Mucosa of rectum (tissue), 2 donors: Measurements from ENCODE around the gene REXO5.

Experiments
- H3K27ac ChIP-seq, 2 donors: one replicate each; pipeline ENCODE4 v1.7.0; 2013; ENCODE audit warnings: inconsistent platforms in 2 of 2, low read depth in 2 of 2, low read length in 2 of 2
- H3K27me3 ChIP-seq, 2 donors: one replicate each; pipeline ENCODE4 v1.7.0; 2013; ENCODE audit warnings: low read length in 2 of 2; ENCODE audit not compliant: control insufficient read depth in 2 of 2, insufficient read depth in 2 of 2
- H3K36me3 ChIP-seq, 2 donors: one replicate each; pipeline ENCODE4 v1.7.0; 2013; ENCODE audit warnings: low read length in 2 of 2; ENCODE audit not compliant: control insufficient read depth in 2 of 2, insufficient read depth in 2 of 2
- H3K4me1 ChIP-seq, 2 donors: one replicate each; pipeline ENCODE4 v1.7.0; 2013; ENCODE audit warnings: low read length in 2 of 2, mild to moderate bottlenecking in 1 of 2; ENCODE audit not compliant: control insufficient read depth in 2 of 2, insufficient read depth in 2 of 2
- H3K4me3 ChIP-seq, 2 donors: one replicate each; pipeline ENCODE4 v1.7.0; 2013; ENCODE audit warnings: low read length in 2 of 2
- H3K9ac ChIP-seq, 2 donors: one replicate each; pipeline ENCODE4 v1.7.0; 2013; ENCODE audit warnings: low read length in 2 of 2, low read depth in 1 of 2, mild to moderate bottlenecking in 1 of 2
- H3K9me3 ChIP-seq, 2 donors: one replicate each; pipeline ENCODE4 v1.7.0; 2013; ENCODE audit warnings: low read length in 2 of 2; ENCODE audit not compliant: control insufficient read depth in 2 of 2
- donor health status: healthy.
- donor health status: Normal muscosa, but diverticular disease.

REXO5 gene

DNA sequence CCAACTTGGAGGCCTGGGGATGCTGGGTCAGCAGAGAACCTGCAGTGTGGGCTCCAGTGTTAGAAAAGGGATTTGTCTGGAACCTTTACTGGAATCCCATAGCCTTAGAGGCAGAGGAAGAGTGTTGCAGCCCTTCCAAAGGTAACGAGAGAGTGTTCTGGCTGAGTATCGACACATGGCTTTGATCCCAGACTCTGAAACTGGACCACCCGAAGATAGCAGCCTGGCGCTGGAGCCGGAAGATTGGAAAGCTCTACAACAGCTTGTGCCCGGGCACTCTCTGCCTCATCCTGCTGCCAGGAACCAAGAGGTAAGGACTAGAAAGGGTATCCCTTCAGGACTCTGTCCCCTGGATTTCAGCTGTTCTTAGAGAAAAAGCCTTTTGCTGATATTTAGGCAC lies 39.7 kb downstream of the REXO5 start:
- peaks cover 0 to 4% of the 10 kb centered on the region in 2 donors for H3K36me3 ChIP-seq
- H3K4me1 ChIP-seq, result peaks cover 3 to 4% of the 10 kb centered on the region in 2 donors
- H3K27me3 ChIP-seq, result no peaks in the 10 kb centered on the region
- H3K9ac ChIP-seq, result no peak overlapping the region
- H3K4me3 ChIP-seq, result no peak overlapping the region
- H3K9me3 ChIP-seq, result no peaks in the 10 kb centered on the region
- H3K27ac ChIP-seq, result no peak overlapping the region

DNA sequence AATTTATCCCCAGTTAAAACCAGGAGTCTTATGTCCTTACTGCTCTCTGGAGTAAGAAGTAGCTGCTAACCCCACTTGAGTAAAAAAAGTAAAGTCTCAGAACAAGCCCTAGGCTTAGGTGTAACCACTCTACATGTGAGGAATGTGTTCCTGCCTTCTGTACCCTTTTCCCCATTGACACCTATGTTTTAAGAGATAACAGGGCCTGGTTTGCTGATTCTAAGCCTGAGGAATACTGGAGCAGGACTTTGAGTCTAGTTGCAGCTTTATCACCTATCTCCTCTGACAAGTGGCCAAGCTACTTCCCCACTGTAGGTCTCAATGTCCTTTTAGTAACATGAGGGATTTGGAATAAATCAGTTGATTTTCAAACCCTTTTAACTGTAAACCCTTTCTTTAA lies 40.2 kb downstream of the REXO5 start:
- peaks cover 0 to 4% of the 10 kb centered on the region in 2 donors for H3K36me3 ChIP-seq
- no peak overlapping the region for H3K4me3 ChIP-seq
- no peaks in the 10 kb centered on the region for H3K9me3 ChIP-seq
- peaks cover 3 to 8% of the 10 kb centered on the region in 2 donors for H3K4me1 ChIP-seq
- H3K9ac ChIP-seq, result no peak overlapping the region
- H3K27me3 ChIP-seq, result no peaks in the 10 kb centered on the region
- H3K27ac ChIP-seq, result no peak overlapping the region

DNA sequence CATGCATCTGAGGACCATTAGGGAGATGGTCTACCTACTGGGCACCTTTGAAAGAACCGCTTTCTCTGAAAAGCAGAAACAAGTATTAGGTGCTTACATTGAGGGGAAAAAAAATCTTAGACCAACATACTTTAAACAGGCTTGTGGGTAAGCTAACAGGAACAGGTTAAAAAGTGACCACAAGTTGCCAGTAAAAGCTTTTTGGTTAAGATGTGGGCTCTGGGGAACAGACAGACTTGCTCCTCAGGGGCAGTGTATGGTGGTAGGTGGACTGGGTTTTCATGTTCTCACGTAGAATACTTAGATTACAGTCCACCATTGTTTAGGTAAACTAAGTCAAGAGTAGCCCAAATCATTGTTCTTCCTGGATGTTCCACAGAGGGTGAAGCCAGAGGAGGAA lies 41.2 kb downstream of the REXO5 start:
- H3K27ac ChIP-seq, result no peak overlapping the region
- H3K27me3 ChIP-seq, result no peaks in the 10 kb centered on the region
- H3K36me3 ChIP-seq, result peaks cover 0 to 4% of the 10 kb centered on the region in 2 donors
- no peak overlapping the region for H3K4me3 ChIP-seq
- no peaks in the 10 kb centered on the region for H3K9me3 ChIP-seq
- no peak overlapping the region for H3K9ac ChIP-seq
- H3K4me1 ChIP-seq, result peaks cover 3 to 12% of the 10 kb centered on the region in 2 donors

DNA sequence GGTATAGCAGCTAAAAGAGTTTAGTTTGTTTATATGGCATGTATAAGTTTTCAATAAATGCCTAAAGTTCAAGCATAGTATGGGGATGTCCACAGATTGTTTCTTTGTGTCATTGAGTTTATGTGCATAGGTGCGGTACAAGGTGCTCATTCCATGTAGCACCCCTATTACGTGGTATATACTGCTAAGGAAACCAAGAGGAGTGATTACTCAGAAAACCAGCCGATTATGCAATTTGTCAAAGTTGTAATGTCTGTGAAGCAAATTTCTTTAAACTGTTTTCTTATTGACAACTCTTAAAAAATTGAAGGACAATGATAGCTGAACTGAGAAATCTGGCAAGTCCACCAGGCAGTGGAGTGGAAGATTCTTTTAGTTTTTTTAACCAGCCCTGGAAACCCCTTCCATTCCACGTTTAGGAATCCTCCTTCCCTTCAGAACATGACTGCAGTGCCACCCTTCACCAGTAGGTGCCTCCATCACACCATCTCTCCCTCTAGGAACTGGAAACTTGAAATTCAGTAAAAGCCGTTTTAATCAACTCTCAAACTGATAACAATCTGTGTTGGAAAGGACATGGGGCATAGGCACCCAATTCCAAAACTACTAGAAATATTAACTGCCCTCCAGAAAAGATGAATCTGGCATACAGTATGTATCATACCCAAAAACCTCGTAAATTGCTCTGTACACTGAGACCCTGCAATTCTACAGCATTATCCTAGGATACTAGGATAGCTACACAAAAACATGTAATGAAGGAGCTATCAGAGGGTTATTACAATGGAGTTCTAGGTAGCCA lies 43.5 kb downstream of the REXO5 start:
- peaks cover 3 to 12% of the 10 kb centered on the region in 2 donors for H3K4me1 ChIP-seq
- no peaks in the 10 kb centered on the region for H3K9me3 ChIP-seq
- peaks cover 0 to 4% of the 10 kb centered on the region in 2 donors for H3K36me3 ChIP-seq
- H3K4me3 ChIP-seq, result no peak overlapping the region
- H3K27ac ChIP-seq, result no peak overlapping the region
- H3K9ac ChIP-seq, result no peak overlapping the region
- H3K27me3 ChIP-seq, result no peaks in the 10 kb centered on the region

DNA sequence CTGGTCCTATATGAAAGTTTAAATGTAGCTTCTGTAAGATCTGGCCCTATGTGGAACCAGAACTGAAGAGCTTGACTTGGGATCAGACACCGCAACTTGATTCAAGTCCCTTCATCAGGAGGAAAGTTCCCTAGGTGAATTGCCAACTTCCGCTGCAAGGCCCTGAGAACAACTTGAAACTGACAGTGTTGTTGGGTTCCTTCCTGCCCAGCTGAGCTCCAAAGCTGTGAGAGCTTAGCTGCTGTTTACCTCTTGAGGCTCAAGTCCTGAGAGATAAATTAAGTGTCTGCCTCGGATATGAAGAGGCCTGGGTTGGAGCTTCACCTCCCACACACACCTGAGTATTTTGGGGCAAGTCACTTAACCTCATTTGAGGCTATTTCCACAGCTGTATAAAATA lies 44.7 kb downstream of the REXO5 start:
- Histone ChIP-seq H3K9ac (no peak overlapping the region), H3K27me3 (no peaks in the 10 kb centered on the region), H3K4me1 (peaks cover 3 to 12% of the 10 kb centered on the region in 2 donors), H3K9me3 (no peaks in the 10 kb centered on the region), H3K4me3 (no peak overlapping the region), H3K27ac (peak overlapping the region in 1 of 2 donors; percentile 45), H3K36me3 (peaks cover 7 to 8% of the 10 kb centered on the region in 2 donors)

DNA sequence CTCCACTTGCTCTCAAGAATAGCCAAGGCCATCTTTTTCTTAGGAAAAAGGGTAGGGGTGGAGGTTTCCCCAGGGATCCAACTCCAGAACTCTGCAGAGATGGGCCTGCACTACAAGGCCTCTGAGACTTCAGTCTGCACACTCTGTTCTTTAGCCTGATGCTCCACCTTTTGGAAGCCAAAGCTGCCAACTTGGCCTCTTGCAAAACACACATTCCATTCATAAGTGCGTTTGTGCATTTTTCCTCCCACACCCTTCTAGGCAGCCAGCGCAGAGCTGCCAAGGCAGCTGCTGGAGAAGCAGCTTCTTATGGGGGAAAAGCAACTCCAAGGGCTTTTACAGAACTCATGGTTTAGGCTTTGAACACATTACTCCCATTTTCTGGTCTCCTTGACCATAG lies 45.3 kb downstream of the REXO5 start:
- H3K4me3 ChIP-seq, result no peak overlapping the region
- peaks cover 6 to 7% of the 10 kb centered on the region in 2 donors for H3K36me3 ChIP-seq
- no peaks in the 10 kb centered on the region for H3K27me3 ChIP-seq
- no peak overlapping the region for H3K9ac ChIP-seq
- no peaks in the 10 kb centered on the region for H3K9me3 ChIP-seq
- peaks cover 3 to 12% of the 10 kb centered on the region in 2 donors for H3K4me1 ChIP-seq
- H3K27ac ChIP-seq, result no peak overlapping the region

DNA sequence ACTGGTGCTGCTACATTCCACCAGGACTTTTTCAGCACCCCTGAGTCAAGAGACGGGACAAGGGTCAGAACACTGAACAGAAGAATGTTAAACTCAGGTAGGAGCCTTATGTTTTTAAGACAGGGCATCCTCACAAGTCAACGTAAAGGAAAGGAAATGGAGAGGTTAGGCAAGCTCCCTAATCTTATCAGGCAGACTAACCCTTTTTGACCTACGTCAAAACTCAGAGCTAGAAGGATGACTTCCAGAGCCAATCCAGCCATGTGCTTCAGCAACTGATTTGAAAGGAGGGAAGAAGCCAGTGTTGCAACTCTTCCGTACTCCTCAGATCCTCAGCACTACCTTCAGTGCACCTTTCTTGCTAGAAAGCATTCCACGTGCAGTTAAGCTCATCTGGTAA lies 46.8 kb downstream of the REXO5 start:
- Histone ChIP-seq H3K36me3 (peaks cover 4 to 7% of the 10 kb centered on the region in 2 donors), H3K4me1 (peaks cover 3 to 12% of the 10 kb centered on the region in 2 donors), H3K9ac (no peak overlapping the region), H3K27ac (no peak overlapping the region), H3K27me3 (no peaks in the 10 kb centered on the region), H3K4me3 (no peak overlapping the region), H3K9me3 (no peaks in the 10 kb centered on the region)

DNA sequence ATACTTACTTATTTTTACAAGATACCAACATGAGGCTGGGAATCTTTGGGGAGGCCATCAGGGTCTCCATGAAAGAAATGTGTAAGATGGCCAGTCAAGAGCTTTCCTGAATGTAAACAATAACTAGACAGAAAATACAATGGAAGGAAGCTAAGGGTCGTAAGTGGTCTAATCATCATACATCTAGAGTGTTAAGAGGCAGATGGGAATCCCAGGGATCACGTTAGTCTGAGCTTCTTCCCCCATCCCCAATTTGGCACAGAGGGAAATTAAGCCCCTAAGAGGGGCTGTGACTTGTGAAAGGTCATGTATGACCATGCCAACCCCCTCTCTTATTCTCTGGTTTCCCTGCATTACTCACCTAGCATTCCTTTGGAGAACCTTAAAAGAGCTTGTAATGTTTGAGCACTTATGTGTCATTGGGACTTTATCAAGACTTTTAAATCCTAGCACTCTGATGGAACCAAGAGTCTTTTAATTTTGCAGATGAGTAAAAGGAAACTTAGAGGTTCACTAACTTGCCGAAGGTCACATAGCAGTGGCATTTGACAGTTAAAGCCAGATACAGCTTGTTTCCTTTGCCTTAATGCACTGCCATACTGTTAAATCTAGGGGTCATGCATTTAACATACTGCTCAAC lies 47.8 kb downstream of the REXO5 start:
- Histone ChIP-seq H3K4me1 (peaks cover 3 to 12% of the 10 kb centered on the region in 2 donors), H3K4me3 (no peak overlapping the region), H3K9ac (no peak overlapping the region), H3K36me3 (peaks cover 4 to 7% of the 10 kb centered on the region in 2 donors), H3K27ac (no peak overlapping the region), H3K9me3 (no peaks in the 10 kb centered on the region), H3K27me3 (no peaks in the 10 kb centered on the region)

DNA sequence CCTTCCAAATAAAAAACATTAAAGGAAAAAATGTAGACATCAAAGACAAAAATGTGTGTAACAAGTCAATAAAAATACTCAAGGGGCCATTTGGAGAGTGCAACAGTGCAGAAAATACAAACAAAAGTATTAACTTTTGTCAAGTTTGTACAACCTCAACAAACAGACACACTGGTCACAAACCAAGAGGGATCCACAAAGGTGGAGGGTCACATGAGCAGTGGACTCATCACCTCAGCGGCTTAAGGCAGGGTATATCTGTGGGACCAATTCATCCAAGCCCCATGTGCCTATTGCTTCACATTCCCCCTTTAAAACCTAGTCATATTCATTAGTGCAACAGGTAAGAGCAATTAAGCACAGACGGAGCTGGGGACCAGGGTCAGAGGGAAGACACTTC lies 48.6 kb downstream of the REXO5 start:
- Histone ChIP-seq H3K27me3 (no peaks in the 10 kb centered on the region), H3K4me1 (peaks cover 2 to 11% of the 10 kb centered on the region in 2 donors), H3K4me3 (no peak overlapping the region), H3K9me3 (no peaks in the 10 kb centered on the region), H3K9ac (no peak overlapping the region), H3K36me3 (peaks cover 8 to 14% of the 10 kb centered on the region in 2 donors), H3K27ac (no peak overlapping the region)

DNA sequence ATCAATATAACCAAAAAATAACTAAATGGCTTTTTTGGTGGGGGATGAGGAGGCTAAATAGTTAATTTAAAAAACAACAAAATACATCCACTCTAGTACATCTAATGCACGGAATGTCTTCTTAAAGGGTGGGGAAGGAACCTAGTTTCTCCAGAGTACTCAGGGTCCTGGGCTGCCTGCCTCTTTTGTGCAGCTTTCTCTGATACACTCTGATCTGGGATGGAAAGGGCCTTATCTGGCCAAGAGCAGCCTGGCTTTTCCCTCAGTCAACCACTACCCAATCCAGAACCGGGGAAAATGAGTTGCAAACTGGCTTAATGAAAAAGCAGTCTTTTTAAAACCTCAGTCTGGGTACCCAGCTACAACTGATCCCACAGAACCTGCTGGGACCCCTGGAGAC lies 51.0 kb downstream of the REXO5 start:
- no peaks in the 10 kb centered on the region for H3K4me1 ChIP-seq
- no peak overlapping the region for H3K9ac ChIP-seq
- no peaks in the 10 kb centered on the region for H3K27me3 ChIP-seq
- peaks cover 23 to 33% of the 10 kb centered on the region in 2 donors for H3K36me3 ChIP-seq
- no peak overlapping the region for H3K4me3 ChIP-seq
- no peaks in the 10 kb centered on the region for H3K9me3 ChIP-seq
- no peak overlapping the region for H3K27ac ChIP-seq
